K562 (cell line): ENCODE results near the gene SERPINE1.

Source experiments
- CREM ChIP-seq: IDR thresholded peaks from 2 replicates; pipeline ENCODE4 v1.6.1; 2014; ENCODE audit warnings: antibody characterized with exemption, low read depth
- CTCF ChIP-seq, 3 experiments: IDR thresholded peaks in 2 of 3; conservative IDR thresholded peaks in 1 of 3; 2 replicates each; pipeline ENCODE4 v1.5.1; 2011 to 2012; ENCODE audit warnings: low read length in 3 of 3, mild to moderate bottlenecking in 3 of 3, control low read depth in 2 of 3, improper control_type of control experiment in 1 of 3, inconsistent platforms in 1 of 3, low read depth in 1 of 3, mixed read lengths in 1 of 3, moderate library complexity in 1 of 3; ENCODE audit not compliant: insufficient read depth in 2 of 3
- DACH1 ChIP-seq: fragments of 450-650 bp; IDR thresholded peaks from 2 replicates; pipeline ENCODE4 v1.6.1; 2018; ENCODE audit not compliant: partially characterized antibody
- EP300 ChIP-seq: IDR thresholded peaks from 2 replicates; pipeline ENCODE4 v1.6.1; 2012; ENCODE audit warnings: low read length, improper control_type of control experiment
- MTF1 ChIP-seq: fragments of 250-450 bp; sonication (Bioruptor Pico); IDR thresholded peaks from 2 replicates; pipeline ENCODE4 v1.9.0; 2021; ENCODE audit warnings: moderate library complexity, mild to moderate bottlenecking, inconsistent platforms, borderline replicate concordance
- NCOA6 ChIP-seq: fragments of 450-650 bp; IDR thresholded peaks from 2 replicates; pipeline ENCODE4 v1.6.1; 2017; ENCODE audit warnings: mild to moderate bottlenecking
- SMARCC2 ChIP-seq: fragments of 450-650 bp; IDR thresholded peaks from 2 replicates; pipeline ENCODE4 v1.6.1; 2017; ENCODE audit warnings: antibody characterized with exemption, moderate library complexity, mild to moderate bottlenecking, low read depth
- TAF1 ChIP-seq: IDR thresholded peaks from 2 replicates; pipeline ENCODE4 v1.6.1; 2011; ENCODE audit warnings: mild to moderate bottlenecking, low read length, moderate library complexity; ENCODE audit not compliant: insufficient read depth, control insufficient read depth, severe bottlenecking; ENCODE audit errors: extremely low read depth
- XRCC3 ChIP-seq: fragments of 450-650 bp; IDR thresholded peaks from 2 replicates; pipeline ENCODE4 v1.6.1; 2017; ENCODE audit warnings: mild to moderate bottlenecking, moderate library complexity
- XRCC5 ChIP-seq: fragments of 200-400 bp; formaldehyde crosslinking; IDR thresholded peaks from 2 replicates; pipeline ENCODE4 v1.6.1; 2017; ENCODE audit warnings: low read depth, mild to moderate bottlenecking, low read length
- ZNF280B ChIP-seq: fragments of 250-450 bp; sonication (Bioruptor Pico); IDR thresholded peaks from 2 replicates; pipeline ENCODE4 v1.5.1; 2021; ENCODE audit warnings: mild to moderate bottlenecking
- ZNF282 ChIP-seq: sonication (generic); formaldehyde crosslinking; IDR thresholded peaks from 2 replicates; pipeline ENCODE4 v1.8.1; 2023; ENCODE audit warnings: missing genetic modification reagents

- TF ChIP-seq CREM, result no peak
- TF ChIP-seq CTCF (IDR thresholded peaks at IDR 0.05 in 2 of 3, conservative IDR thresholded peaks at IDR 0.05 in 1 of 3; ENCODE audit: insufficient read depth in 2 of 3, low read depth in 1 of 3, low read length in 3 of 3), result no peak
- TF ChIP-seq TAF1, result no peak
- no peak for TF ChIP-seq DACH1
- no peak for TF ChIP-seq XRCC3
- TF ChIP-seq ZNF282 (CRISPR knock-in tag), result no peak
- TF ChIP-seq XRCC5, result no peak
- no peak for TF ChIP-seq ZNF280B (CRISPR knock-in tag)
- TF ChIP-seq SMARCC2, result no peak
- TF ChIP-seq NCOA6, result no peak
- no peak; the same call in 1 of the 2 replicates for TF ChIP-seq EP300
- TF ChIP-seq MTF1, result no peak
Observed at GRCh38 chr7:101096957-101097347, 30.0 kb upstream of the SERPINE1 start.
